Panc1 (cell line): ENCODE measurements around the gene PKP3. TPM values are rescaled to one million over a fixed set of nuclear protein-coding genes. Genes with fewer than 3 reads are reported as not detected.

ENCODE experiments used
- ATAC-seq: fragments of 200-7000 bp; cut with Tn5 transposase; 2 replicates; pipeline ENCODE4 v1.9.1; 2020; ENCODE audit warnings: mild to moderate bottlenecking, moderate library complexity
- BruUV-seq: library from RNA; stranded (reverse); fragments of 400-500 nt; replicated peaks from 2 replicates; lab custom pipeline; 2021; lab: Mats Ljungman, UMichigan
- CTCF ChIA-PET: fragments of 300-600 bp; sonication (Branson Sonifier 250); formaldehyde crosslinking; loops from one replicate; lab custom pipeline; 2022; ENCODE audit warnings: antibody characterized with exemption; lab: Charles Lee
- POLR2A ChIA-PET: fragments of 300-600 bp; sonication (Branson Sonifier 250); formaldehyde crosslinking; loops from one replicate; lab custom pipeline; 2022; ENCODE audit warnings: antibody characterized with exemption; lab: Charles Lee
- DNase-seq: peaks from one replicate; pipeline ENCODE4 v3.0.0-alpha.2; 2010; ENCODE audit warnings: low read depth, low spot score
- H3K27ac ChIP-seq: 2 replicates; pipeline ENCODE4 v1.5.1; 2011; ENCODE audit warnings: mild to moderate bottlenecking, low read length, inconsistent platforms
- H3K27me3 ChIP-seq: fragments of 200-500 bp; sonication (Bioruptor generic); 2 replicates; pipeline ENCODE4 v1.6.0; 2014; ENCODE audit warnings: low read length, inconsistent platforms; ENCODE audit not compliant: control insufficient read depth, insufficient read depth
- H3K36me3 ChIP-seq: fragments of 200-500 bp; sonication (Bioruptor generic); 2 replicates; pipeline ENCODE4 v1.5.1; 2014; ENCODE audit warnings: inconsistent platforms, mild to moderate bottlenecking, low read length, moderate library complexity; ENCODE audit not compliant: control insufficient read depth, insufficient read depth
- H3K4me1 ChIP-seq: 2 replicates; pipeline ENCODE4 v1.5.1; 2011; ENCODE audit warnings: inconsistent platforms, mild to moderate bottlenecking, low read length, moderate library complexity; ENCODE audit not compliant: control insufficient read depth, insufficient read depth
- H3K4me3 ChIP-seq, 2 experiments: 2 replicates each; pipeline ENCODE4 v1.5.1; 2011 to 2012; ENCODE audit warnings: low read depth in 2 of 2, low read length in 2 of 2, mild to moderate bottlenecking in 2 of 2, inconsistent platforms in 1 of 2, moderate library complexity in 1 of 2
- H3K9me3 ChIP-seq: fragments of 200-500 bp; sonication (Bioruptor generic); 2 replicates; pipeline ENCODE4 v1.5.1; 2014; ENCODE audit warnings: low read depth, mild to moderate bottlenecking, inconsistent platforms, low read length, moderate library complexity; ENCODE audit not compliant: control insufficient read depth, insufficient read depth
- CTCF ChIP-seq: fragments of 450-650 bp; IDR thresholded peaks from 2 replicates; pipeline ENCODE4 v1.5.1; 2017; ENCODE audit warnings: mild to moderate bottlenecking
- POLR2AphosphoS5 ChIP-seq: IDR thresholded peaks from 2 replicates; pipeline ENCODE4 v1.6.1; 2012; ENCODE audit warnings: mild to moderate bottlenecking, low read depth, low read length, moderate library complexity
- REST ChIP-seq, 2 experiments: IDR thresholded peaks; 2 replicates each; pipeline ENCODE4 v1.6.1; 2011 to 2012; ENCODE audit warnings: low read depth in 2 of 2, control low read depth in 1 of 2, low read length in 1 of 2, mild to moderate bottlenecking in 1 of 2, moderate library complexity in 1 of 2; ENCODE audit not compliant: insufficient read depth in 1 of 2
- SIN3A ChIP-seq: IDR thresholded peaks from 2 replicates; pipeline ENCODE4 v1.6.1; 2012; ENCODE audit warnings: low read depth, mild to moderate bottlenecking, low read length, moderate library complexity, borderline replicate concordance; ENCODE audit not compliant: insufficient read depth
- TCF7L2 ChIP-seq: IDR thresholded peaks from 2 replicates; pipeline ENCODE4 v1.6.1; 2011; ENCODE audit warnings: mild to moderate bottlenecking, low read depth, low read length, inconsistent platforms
- in situ Hi-C: cut with HindIII; loops from 2 replicates; pipeline ENCODE4 v1.10.0; 2016; ENCODE audit warnings: low sequenced_read_pairs, low pct_unique_long_range_greater_than_20kb
- intact Hi-C: fragments of 100-400 bp; cut with micrococcal nuclease; formaldehyde crosslinking; loops from one replicate; pipeline ENCODE4 v1.10.0; 2022; ENCODE audit not compliant: unreplicated experiment
- total RNA-seq: library from RNA; stranded (reverse); gene quantifications from one replicate; pipeline ENCODE4 v1.2.1, GENCODE V29; 2021; ENCODE audit not compliant: unreplicated experiment

The PKP3 gene
- total RNA-seq, 1 experiment from 2014 or later = 36.8 TPM

- CTCF ChIA-PET = no interaction called here
- DNase-seq (no peak), ATAC-seq (peak; percentile 4; the same call in 1 of the 2 replicates)
- no peaks in the 10 kb centered on the region for H3K36me3 ChIP-seq
- H3K4me1 ChIP-seq = peaks cover 11% of the 10 kb centered on the region
- H3K9me3 ChIP-seq = no peaks in the 10 kb centered on the region
- POLR2A ChIA-PET = no interaction called here
- intact Hi-C loops (no loop called here), in situ Hi-C loops (no loop called here)
- no peak for TF ChIP-seq TCF7L2
- no peak for TF ChIP-seq SIN3A
- TF ChIP-seq REST (IDR thresholded peaks at IDR 0.05; ENCODE audit: insufficient read depth in 1 of 2, low read depth in 2 of 2, low read length in 1 of 2) = no peak
- no peak for TF ChIP-seq POLR2AphosphoS5
- TF ChIP-seq CTCF = no peak
- no peak overlapping the region for H3K27ac ChIP-seq
- H3K27me3 ChIP-seq = no peaks in the 10 kb centered on the region
- no peak overlapping the region for H3K4me3 ChIP-seq
- TSS peak; percentile 67 for BruUV-seq
Observed at GRCh38 chr11:431921-432320, 37.9 kb downstream of the PKP3 start.

- H3K4me3 ChIP-seq = no peak overlapping the region
- in situ Hi-C loops (no loop called here), intact Hi-C loops (no loop called here)
- ChIA-PET POLR2A (no interaction called here), CTCF (no interaction called here)
- BruUV-seq = no TSS peak
- DNase-seq = no peak
- no peaks in the 10 kb centered on the region for H3K27me3 ChIP-seq
- H3K36me3 ChIP-seq = no peaks in the 10 kb centered on the region
- peaks cover 11% of the 10 kb centered on the region for H3K4me1 ChIP-seq
- H3K27ac ChIP-seq = no peak overlapping the region
- ATAC-seq = 0 out of 2 replicates have a peak, but pooled peaks have one; percentile 7
- TF ChIP-seq SIN3A (no peak), TCF7L2 (no peak), POLR2AphosphoS5 (no peak), REST (IDR thresholded peaks at IDR 0.05; ENCODE audit: insufficient read depth in 1 of 2, low read depth in 2 of 2, low read length in 1 of 2) (no peak), CTCF (no peak)
- no peaks in the 10 kb centered on the region for H3K9me3 ChIP-seq
Observed at GRCh38 chr11:432501-433100, 38.6 kb downstream of the PKP3 start.
